Measurements from ENCODE around the gene NUP188. TPM values are rescaled to one million over a fixed set of nuclear protein-coding genes. Genes with fewer than 3 reads are reported as not detected.

The NUP188 gene
- total and polyA plus RNA-seq, 2 of the 13 experiments (the other 11 are each of a cell fraction or from before 2014, with no cell fraction given), result 28.0 to 38.5 TPM

DNA sequence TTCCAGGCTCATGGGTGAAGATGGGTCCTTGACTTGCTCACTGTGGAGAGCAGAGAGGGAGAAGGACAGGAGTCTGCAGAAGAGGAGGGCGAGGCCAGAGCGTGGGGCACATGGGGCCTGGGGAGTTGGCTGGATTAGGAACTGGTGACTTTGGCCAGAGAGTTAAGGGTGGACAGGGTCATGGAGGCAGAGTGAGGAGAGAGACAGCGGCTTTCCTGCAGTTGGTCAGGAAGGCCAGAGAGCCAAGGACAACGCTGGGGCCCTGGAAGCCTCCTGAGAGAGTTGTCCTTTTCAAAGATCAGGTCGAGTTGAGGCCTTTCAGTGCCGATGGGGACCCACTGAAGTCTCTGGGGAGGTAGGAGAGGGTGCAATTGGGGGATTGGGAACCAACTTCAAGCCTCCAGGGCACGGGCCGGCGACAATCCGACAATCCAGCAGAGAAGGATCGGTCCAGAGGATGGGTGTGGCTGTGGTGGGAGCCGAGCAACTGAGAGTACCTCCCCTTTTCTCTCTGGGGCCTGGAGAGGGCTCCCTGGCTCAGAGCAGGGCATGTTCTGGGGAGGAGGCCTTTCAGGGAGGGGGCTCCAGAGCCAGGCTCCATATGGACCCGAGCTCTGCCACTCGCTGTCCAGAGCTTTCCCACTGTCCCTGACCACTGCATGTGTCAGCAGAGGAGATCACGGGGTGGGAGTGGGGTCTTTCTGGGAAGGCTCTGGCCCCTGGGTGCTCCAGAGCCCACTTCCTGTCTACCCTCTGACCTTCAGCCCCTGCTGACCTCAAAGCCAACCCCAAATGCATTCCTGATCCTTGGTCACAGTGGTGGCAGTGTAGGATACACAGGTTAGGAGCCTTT is 34.2 kb upstream of the NUP188 start (continued):
- TF ChIP-seq, protein P1, sequence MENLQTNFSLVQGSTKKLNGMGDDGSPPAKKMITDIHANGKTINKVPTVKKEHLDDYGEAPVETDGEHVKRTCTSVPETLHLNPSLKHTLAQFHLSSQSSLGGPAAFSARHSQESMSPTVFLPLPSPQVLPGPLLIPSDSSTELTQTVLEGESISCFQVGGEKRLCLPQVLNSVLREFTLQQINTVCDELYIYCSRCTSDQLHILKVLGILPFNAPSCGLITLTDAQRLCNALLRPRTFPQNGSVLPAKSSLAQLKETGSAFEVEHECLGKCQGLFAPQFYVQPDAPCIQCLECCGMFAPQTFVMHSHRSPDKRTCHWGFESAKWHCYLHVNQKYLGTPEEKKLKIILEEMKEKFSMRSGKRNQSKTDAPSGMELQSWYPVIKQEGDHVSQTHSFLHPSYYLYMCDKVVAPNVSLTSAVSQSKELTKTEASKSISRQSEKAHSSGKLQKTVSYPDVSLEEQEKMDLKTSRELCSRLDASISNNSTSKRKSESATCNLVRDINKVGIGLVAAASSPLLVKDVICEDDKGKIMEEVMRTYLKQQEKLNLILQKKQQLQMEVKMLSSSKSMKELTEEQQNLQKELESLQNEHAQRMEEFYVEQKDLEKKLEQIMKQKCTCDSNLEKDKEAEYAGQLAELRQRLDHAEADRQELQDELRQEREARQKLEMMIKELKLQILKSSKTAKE (CRISPR knock-in tag; IDR thresholded peaks at IDR 0.05; ENCODE audit: borderline replicate concordance), result peak; percentile 31; the same call in 1 of the 2 replicates
- TF ChIP-seq ZMYM4 (CRISPR knock-in tag; IDR thresholded peaks at IDR 0.05), result peak; percentile 5; the same call in 1 of the 2 replicates
- no peak for TF ChIP-seq KDM6A (CRISPR knock-in tag; IDR thresholded peaks at IDR 0.05; ENCODE audit: low read depth)
- TF ChIP-seq NAIF1 (CRISPR knock-in tag; IDR thresholded peaks at IDR 0.05; ENCODE audit: borderline replicate concordance), result no peak
- no peak for TF ChIP-seq ZNF44 (CRISPR knock-in tag; IDR thresholded peaks at IDR 0.05)
- no peak for TF ChIP-seq ZNF773 (CRISPR knock-in tag; IDR thresholded peaks at IDR 0.05; ENCODE audit: borderline replicate concordance)
- TF ChIP-seq, protein P2, sequence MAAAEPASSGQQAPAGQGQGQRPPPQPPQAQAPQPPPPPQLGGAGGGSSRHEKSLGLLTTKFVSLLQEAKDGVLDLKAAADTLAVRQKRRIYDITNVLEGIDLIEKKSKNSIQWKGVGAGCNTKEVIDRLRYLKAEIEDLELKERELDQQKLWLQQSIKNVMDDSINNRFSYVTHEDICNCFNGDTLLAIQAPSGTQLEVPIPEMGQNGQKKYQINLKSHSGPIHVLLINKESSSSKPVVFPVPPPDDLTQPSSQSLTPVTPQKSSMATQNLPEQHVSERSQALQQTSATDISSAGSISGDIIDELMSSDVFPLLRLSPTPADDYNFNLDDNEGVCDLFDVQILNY (CRISPR knock-in tag; conservative IDR thresholded peaks at IDR 0.05), result no peak
- TF ChIP-seq PTBP1 (IDR thresholded peaks at IDR 0.05; ENCODE audit: low read depth, low read length, poor library complexity, severe bottlenecking), result no peak
- TF ChIP-seq, protein P3, sequence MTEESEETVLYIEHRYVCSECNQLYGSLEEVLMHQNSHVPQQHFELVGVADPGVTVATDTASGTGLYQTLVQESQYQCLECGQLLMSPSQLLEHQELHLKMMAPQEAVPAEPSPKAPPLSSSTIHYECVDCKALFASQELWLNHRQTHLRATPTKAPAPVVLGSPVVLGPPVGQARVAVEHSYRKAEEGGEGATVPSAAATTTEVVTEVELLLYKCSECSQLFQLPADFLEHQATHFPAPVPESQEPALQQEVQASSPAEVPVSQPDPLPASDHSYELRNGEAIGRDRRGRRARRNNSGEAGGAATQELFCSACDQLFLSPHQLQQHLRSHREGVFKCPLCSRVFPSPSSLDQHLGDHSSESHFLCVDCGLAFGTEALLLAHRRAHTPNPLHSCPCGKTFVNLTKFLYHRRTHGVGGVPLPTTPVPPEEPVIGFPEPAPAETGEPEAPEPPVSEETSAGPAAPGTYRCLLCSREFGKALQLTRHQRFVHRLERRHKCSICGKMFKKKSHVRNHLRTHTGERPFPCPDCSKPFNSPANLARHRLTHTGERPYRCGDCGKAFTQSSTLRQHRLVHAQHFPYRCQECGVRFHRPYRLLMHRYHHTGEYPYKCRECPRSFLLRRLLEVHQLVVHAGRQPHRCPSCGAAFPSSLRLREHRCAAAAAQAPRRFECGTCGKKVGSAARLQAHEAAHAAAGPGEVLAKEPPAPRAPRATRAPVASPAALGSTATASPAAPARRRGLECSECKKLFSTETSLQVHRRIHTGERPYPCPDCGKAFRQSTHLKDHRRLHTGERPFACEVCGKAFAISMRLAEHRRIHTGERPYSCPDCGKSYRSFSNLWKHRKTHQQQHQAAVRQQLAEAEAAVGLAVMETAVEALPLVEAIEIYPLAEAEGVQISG (CRISPR knock-in tag; IDR thresholded peaks at IDR 0.05), result no peak
- TF ChIP-seq, protein P4, sequence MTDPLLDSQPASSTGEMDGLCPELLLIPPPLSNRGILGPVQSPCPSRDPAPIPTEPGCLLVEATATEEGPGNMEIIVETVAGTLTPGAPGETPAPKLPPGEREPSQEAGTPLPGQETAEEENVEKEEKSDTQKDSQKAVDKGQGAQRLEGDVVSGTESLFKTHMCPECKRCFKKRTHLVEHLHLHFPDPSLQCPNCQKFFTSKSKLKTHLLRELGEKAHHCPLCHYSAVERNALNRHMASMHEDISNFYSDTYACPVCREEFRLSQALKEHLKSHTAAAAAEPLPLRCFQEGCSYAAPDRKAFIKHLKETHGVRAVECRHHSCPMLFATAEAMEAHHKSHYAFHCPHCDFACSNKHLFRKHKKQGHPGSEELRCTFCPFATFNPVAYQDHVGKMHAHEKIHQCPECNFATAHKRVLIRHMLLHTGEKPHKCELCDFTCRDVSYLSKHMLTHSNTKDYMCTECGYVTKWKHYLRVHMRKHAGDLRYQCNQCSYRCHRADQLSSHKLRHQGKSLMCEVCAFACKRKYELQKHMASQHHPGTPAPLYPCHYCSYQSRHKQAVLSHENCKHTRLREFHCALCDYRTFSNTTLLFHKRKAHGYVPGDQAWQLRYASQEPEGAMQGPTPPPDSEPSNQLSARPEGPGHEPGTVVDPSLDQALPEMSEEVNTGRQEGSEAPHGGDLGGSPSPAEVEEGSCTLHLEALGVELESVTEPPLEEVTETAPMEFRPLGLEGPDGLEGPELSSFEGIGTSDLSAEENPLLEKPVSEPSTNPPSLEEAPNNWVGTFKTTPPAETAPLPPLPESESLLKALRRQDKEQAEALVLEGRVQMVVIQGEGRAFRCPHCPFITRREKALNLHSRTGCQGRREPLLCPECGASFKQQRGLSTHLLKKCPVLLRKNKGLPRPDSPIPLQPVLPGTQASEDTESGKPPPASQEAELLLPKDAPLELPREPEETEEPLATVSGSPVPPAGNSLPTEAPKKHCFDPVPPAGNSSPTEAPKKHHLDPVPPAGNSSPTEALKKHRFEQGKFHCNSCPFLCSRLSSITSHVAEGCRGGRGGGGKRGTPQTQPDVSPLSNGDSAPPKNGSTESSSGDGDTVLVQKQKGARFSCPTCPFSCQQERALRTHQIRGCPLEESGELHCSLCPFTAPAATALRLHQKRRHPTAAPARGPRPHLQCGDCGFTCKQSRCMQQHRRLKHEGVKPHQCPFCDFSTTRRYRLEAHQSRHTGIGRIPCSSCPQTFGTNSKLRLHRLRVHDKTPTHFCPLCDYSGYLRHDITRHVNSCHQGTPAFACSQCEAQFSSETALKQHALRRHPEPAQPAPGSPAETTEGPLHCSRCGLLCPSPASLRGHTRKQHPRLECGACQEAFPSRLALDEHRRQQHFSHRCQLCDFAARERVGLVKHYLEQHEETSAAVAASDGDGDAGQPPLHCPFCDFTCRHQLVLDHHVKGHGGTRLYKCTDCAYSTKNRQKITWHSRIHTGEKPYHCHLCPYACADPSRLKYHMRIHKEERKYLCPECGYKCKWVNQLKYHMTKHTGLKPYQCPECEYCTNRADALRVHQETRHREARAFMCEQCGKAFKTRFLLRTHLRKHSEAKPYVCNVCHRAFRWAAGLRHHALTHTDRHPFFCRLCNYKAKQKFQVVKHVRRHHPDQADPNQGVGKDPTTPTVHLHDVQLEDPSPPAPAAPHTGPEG (CRISPR knock-in tag; IDR thresholded peaks at IDR 0.05), result no peak
- TF ChIP-seq MLLT10 (CRISPR knock-in tag; IDR thresholded peaks at IDR 0.05), result no peak
- TF ChIP-seq ZNF781 (CRISPR knock-in tag; IDR thresholded peaks at IDR 0.05; ENCODE audit: borderline replicate concordance, not compliant biosample characterization), result no peak
- no peak for TF ChIP-seq ZNF343 (CRISPR knock-in tag; IDR thresholded peaks at IDR 0.05)
- TF ChIP-seq ATRX (CRISPR knock-in tag; IDR thresholded peaks at IDR 0.05; ENCODE audit: borderline replicate concordance), result no peak
- TF ChIP-seq HNF4A (CRISPR knock-in tag; IDR thresholded peaks at IDR 0.05), result no peak; the same call in 1 of the 2 replicates
- no peak for TF ChIP-seq PRPF4 (IDR thresholded peaks at IDR 0.05; ENCODE audit: low read depth, low read length, poor library complexity, severe bottlenecking)

All from HepG2 (cell line).